GM10847 (cell line): Measurements from ENCODE around the gene MAML3.

Experiments
- POLR2A ChIP-seq: IDR thresholded peaks from 2 replicates; pipeline ENCODE4 v1.6.1; 2011; ENCODE audit not compliant: insufficient read length; ENCODE audit errors: extremely low read depth

Gene MAML3

GRCh38 chr4:139848028-139848427 is 306.0 kb downstream of the MAML3 start:
- no peak for TF ChIP-seq POLR2A

DNA sequence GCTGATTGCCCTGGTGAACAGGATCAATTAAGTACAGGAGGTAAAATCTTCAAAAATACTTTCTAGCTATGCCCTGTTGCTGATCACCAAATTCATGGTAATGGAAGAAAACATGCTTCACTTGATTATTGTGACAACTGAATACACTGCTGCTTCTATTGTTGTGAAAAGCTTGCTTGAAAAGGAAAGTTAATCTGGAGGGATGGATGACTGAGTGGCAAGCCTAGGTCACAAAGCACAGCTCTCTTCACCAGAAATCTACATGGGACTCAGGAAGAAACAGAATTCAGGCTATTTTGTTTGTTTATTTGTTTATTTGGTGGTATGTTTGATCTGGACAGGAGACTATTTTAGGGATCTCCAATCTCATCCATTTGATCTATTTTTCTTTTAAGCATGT is 306.4 kb downstream of the MAML3 start:
- TF ChIP-seq POLR2A: no peak

DNA sequence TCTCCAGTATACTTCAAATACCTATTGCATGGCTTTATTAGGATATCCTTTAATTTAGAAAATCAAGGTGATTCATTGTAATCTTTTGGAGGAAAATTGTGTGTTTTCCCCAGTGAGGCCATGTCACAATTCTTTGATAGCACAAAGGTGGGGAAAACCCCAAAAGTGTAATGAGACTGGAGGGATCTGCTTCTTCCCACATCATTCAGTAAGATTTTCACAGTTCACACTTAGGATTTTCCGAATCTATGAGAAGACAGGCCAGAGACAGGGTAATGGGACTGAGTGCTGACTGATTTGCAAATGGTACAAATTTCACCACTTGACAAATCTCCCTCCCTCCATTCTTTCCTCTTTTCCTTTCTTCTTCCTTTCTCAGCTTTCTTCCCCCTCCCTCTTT is 307.2 kb downstream of the MAML3 start:
- no peak for TF ChIP-seq POLR2A

- no peak for TF ChIP-seq POLR2A
Measured at GRCh38 chr4:139845453-139846093, 308.4 kb downstream of the MAML3 start.

DNA sequence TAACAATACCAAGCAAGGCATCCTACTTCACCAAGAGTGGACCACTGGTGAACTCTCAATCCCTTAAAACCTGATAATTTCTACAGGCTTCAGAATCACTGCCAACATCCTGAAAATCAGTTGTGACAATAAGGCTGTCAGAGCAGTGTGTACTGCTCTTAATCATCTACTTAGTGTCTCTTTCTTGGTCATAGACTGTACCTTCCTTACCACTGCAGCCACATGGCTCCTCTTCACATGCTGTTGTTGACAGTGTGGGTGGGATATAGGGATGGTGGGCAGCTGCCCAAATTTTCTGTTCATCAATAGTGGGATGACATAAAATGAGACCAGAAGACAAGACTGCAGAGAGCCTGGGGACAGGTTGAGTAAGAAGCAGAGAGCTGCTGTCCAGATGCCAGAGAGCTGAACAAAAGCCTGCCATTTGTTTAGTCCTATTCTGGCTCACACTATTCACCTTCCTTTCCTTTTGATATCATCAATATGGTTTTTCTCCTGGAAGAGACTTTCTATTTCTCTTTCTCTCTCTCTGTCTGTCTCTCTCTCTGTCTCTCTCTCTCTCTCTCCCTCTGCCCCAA is 309.4 kb downstream of the MAML3 start:
- no peak for TF ChIP-seq POLR2A

- TF ChIP-seq POLR2A: no peak
Measured at GRCh38 chr4:139844057-139844456, 309.9 kb downstream of the MAML3 start.

DNA sequence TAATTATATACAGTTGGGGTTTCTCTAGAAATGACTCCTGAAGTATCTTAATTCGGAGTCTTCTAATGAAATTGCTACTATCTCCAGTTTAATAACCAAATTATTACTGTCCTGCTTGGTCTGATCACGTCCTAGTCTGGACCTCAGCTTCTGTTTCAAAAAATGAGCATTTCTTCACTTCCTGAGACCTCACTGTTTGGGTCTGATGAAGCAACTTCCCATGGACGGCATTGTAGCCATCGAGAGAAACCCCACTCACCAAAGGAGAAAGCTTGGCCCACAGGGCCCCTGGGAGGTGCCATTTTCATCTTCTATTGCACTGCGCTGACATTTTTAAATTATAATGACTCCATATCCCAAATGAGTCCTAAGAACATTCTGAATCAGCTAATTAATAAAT is 310.3 kb downstream of the MAML3 start:
- TF ChIP-seq POLR2A: no peak

DNA sequence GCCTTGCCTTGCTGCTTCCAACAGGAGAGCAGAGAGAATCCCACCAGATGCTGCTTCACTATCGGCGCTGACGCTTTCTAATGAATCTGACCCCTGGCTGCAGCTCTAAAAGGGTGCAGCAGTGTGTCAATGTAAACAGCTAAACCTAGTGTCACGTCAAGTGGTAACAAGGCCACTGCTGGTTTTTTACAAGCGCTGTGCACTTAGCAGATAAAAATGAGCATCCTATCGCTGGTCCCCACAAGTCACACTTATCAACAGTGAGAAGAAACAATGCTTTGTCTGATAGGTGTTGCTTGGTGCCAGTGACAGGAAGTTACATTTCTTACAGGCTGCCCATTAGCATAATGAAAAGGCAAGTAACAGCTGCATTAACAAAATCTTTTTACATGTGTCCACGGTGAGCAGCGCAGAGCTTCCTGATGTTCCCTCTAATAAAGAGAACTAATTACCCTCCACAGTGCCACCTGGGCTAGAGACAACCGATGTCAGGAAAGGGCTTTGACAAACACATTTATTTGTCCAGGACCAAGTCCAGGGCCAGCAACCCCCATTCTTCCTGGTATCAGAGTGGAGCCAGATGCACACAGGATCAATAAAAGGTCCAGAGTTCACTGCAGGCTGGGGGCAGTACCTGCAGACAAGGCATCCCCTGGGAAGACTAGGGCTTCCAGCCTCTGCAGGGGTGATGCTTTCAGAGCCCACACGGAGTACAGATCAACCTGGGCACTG is 312.4 kb downstream of the MAML3 start:
- TF ChIP-seq POLR2A: no peak

DNA sequence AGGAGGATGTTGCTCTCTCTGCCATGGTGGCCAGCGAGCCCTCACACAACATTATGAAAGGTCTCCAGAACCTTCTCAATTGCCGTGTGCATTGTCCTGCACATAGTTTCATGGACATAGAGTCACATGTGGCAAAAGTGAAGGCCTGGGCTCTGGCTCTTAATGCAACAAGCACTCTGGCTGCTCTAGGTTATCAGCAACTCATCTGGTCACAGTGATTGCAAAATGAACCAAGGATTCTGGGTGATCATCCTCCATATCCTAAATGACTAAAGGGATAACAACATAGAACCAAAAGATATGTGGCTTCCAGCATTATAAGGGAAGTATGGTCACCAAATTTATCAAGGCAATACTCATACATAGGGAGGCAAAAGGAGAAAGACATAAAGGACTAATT is 313.2 kb downstream of the MAML3 start:
- no peak for TF ChIP-seq POLR2A

- TF ChIP-seq POLR2A: no peak
Measured at GRCh38 chr4:139839403-139840031, 314.5 kb downstream of the MAML3 start.

DNA sequence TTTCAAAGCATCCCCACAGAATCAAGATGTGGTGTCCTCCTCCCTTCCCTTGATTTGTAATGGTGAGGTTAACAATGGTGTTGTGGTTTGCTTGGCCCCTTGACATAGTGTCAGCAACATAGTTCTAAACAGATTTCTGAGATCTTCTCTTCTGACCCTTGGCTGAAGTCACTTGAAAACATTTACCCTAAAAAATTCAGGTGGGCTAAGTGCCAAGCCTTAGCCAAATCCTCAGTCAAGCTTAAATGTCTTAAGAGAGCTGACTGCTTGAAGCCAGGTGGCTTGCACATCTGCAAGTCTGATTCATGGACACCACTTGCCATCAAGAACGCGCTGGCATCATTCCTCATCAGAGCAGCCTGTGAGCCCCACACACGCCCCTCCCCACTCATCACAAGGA is 315.2 kb downstream of the MAML3 start:
- no peak for TF ChIP-seq POLR2A

GRCh38 chr4:139834981-139835391 is 319.0 kb downstream of the MAML3 start:
- no peak for TF ChIP-seq POLR2A

GRCh38 chr4:139834226-139834662 is 319.7 kb downstream of the MAML3 start:
- TF ChIP-seq POLR2A: no peak

DNA sequence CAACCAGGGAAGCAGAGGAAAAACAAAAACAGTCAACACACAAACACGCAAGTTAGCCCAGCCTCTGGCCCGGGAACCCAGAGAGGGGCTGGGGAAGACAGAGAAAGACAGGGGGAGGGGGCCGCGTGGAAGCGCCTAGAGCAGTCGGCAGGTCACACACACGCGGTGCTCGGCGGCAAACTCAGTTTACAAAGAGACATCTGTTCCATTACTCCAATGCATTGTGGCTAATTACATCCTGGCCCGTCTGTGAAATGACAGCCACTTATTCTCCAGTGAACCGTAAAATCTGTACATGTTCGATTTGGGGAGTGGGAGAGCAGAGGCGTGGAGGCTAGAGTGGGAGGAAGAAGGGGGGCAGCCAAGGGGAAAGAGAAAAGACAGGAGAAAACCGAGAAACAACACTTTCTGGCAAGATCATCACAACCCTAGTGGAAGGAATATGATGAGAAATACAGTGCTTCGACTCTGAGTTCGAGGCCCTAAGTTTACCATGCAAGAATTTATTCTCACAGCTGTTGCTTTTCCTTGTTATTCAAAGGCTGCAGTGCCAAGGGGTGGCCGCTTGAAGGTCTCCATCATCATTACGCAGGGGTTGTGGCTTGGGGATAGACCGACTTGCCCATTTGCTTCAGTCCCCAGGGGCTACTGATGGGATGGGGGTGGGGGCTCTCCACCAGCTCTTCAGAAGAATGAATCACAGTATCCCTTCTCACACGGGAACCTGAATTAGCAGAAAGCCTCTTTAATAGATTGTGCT is 320.7 kb downstream of the MAML3 start:
- TF ChIP-seq POLR2A: no peak

GRCh38 chr4:139828966-139829664 is 324.9 kb downstream of the MAML3 start:
- TF ChIP-seq POLR2A: no peak
